HG02852 (cell line): ENCODE data around the gene DIS3L2.
"Not testable (repeated sequence)": the region's sequence is repeated elsewhere in the genome, so short reads cannot be mapped to it uniquely, and the experiment has no call there.

Experiments
- ATAC-seq: cut with Tn5 transposase; IDR thresholded peaks from one replicate; pipeline ENCODE4 v1.9.1; 2021; ENCODE audit warnings: mild to moderate bottlenecking, moderate library complexity; ENCODE audit not compliant: unreplicated experiment

The DIS3L2 gene

GRCh38 chr2:232113821-232114220 is 152.3 kb downstream of the DIS3L2 start:
- ATAC-seq, result no peak

DNA sequence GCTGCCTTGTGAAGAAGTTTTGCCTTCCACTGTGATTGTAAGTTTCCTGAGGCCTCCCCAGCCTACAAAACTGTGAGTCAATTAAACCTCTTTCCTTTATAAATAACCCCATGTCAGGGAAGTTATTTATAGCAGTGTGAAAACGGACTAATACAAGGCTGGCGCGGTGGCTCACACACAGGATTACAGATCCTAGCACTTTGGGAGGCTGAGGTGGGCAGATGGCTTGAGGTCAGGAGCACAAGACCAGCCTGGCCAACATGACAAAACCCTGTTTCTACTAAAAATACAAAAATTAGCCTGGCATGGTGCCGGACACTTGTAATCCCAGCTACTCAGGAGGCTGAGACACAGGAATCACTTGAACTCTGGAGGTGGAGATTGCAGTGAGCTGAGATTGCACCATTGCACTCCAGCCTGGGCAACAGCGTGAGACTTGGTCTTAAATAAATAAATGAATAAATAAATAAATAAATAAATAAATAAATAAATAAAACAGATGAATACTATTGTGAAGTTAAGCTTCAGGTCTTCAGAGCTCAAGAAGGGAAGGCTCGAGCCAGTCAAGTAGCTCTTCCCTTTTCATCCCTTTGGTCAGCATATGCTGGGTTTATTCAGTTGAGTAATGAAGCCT is 154.3 kb downstream of the DIS3L2 start:
- ATAC-seq, result not testable (repeated sequence)

DNA sequence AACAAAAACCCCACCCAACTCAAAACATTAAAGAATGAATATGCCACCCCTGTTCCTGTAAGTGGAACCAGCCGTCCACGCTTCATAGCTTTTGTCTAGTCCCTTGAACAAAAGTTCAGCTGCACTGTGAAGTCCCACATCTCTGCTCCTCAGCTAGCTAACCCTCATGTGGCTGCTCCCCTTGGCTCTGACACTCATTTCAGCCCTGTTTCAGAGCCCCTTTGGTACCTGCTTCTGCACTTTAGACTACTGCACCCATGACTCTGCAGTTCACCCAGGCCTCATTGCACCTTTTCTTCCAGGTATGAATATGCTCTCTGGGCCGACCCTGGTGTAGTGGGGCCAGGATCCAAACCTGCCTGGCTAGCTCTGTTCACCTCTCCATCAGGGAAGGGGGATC is 155.3 kb downstream of the DIS3L2 start:
- ATAC-seq, result no peak

DNA sequence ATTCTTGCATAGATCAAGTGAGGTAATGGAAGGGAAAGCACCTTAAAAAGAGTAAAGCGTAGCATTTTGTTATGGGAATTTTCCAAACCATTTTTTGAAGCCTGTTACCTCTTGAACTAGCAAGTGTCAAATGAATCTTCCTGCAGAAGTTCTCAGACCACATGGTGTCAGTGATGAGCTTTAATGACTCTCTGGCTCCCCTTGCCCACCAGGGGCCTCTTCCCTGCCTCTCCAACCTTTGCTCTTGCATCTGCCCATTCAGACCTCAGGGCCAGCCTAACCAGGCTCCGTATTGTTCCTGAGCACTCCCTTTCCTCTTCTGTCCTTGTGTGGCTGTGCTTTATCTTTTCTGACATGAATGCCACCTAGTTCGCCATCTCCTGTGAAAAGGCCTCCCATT is 155.9 kb downstream of the DIS3L2 start:
- no peak for ATAC-seq

GRCh38 chr2:232120911-232121310 is 159.4 kb downstream of the DIS3L2 start:
- no peak for ATAC-seq

GRCh38 chr2:232124309-232124708 is 162.8 kb downstream of the DIS3L2 start:
- no peak for ATAC-seq

- ATAC-seq, result no peak
Measured at GRCh38 chr2:232126301-232127099, 165.0 kb downstream of the DIS3L2 start.

- no peak for ATAC-seq
Measured at GRCh38 chr2:232129483-232129882, 168.0 kb downstream of the DIS3L2 start.

DNA sequence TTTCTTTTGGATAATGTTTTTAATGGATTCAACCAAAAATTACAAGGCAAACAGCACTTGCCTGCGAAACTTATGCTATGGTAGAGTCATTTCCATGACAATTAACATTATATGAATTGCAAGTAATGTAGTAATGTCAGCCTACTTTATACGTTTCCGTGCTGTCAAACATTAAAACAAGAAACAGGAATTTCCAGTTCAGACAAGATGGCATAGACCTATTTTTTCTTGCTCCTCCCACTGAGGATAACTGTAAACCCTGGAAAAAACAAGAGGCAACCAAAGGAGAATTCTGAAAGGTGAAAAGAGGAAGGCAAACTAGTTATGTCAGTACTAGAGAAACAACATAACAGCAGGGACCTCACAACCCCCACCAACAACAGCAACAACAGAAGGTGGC is 170.7 kb downstream of the DIS3L2 start:
- no peak for ATAC-seq

GRCh38 chr2:232133078-232133477 is 171.6 kb downstream of the DIS3L2 start:
- ATAC-seq, result no peak

DNA sequence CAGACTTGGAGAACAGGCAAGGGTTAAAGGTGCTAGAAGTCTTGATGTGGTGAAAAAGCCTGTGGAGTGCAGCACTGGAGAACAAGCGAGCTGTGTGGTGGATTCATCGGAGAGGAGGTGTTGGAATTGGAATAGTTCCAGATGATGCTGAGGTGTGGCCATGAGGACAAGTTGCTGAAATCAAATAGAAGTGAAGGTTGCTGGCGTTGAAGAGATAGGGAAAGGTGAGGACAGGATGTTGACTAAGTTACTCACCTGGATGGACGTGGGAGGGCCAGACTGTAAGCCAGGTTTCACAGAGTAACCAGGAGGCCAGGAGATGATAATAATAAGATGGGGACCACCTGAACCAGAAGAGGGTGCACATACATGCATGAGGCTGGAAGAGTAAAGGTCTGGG is 173.4 kb downstream of the DIS3L2 start:
- no peak for ATAC-seq

- no peak for ATAC-seq
Measured at GRCh38 chr2:232137356-232138147, 176.0 kb downstream of the DIS3L2 start.

- no peak for ATAC-seq
Measured at GRCh38 chr2:232138441-232138840, 176.9 kb downstream of the DIS3L2 start.

GRCh38 chr2:232139171-232139594 is 177.7 kb downstream of the DIS3L2 start:
- no peak for ATAC-seq

DNA sequence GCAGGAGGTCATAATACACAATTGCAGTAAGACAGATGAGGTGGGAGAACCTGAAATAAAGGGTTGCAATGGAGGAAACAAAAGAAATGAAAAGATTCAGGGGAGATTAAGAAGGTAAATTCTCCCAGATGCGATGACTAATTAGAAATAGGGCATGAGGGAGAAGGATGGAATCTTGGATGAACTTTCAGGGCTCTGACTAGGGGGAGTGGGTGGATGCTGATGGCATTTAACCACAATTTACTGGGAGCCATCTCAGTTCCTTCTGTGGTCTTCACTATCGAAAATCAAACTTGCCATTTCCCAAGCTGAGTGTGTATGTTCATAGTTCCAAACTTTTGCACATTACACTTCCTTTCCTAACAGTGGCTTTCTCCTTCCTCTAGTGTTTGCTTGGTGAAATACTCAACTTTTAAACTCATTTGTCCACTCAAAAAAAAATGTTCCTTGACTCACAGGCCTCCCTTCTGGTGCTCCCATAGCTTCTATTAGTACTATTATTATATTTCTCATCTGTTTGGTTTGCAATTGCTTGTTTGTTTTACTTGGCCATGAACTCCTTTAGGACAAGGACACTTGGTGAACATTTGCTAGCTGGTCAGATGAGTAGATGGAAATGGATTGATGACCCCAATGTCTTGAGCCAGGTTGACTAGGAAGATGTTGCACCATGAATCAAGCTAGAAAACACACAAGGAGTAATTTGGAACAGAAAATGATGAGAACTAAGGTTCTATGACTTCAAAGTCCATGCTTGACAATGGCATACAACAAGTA is 178.5 kb downstream of the DIS3L2 start:
- no peak for ATAC-seq

- no peak for ATAC-seq
Measured at GRCh38 chr2:232141591-232141990, 180.1 kb downstream of the DIS3L2 start.

DNA sequence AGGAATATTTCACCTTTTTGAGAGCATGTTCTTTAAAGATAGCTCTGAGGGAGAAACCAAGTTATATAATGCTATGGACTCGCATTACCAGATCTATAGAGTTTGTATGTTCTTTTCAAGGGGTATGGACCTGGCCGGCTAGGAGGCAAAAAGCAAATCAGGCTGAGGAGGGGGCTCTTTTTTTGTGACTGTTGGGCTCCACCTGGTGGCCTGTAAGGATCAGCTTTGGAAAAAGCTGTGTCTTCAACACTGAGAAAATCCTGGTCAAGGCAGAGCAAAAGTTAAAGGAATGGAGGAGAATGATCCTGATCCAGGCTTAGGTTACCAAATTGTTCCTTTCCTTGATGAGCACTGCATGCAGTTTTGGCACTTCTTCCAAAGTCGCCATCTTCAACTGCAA is 180.5 kb downstream of the DIS3L2 start:
- no peak for ATAC-seq

GRCh38 chr2:232142502-232142901 is 181.0 kb downstream of the DIS3L2 start:
- ATAC-seq, result no peak

GRCh38 chr2:232146294-232146693 is 184.8 kb downstream of the DIS3L2 start:
- ATAC-seq, result no peak

- ATAC-seq, result no peak
Measured at GRCh38 chr2:232147440-232148077, 186.0 kb downstream of the DIS3L2 start.
